Activated CD4-positive, alpha-beta T cell treated with anti-CD3 and anti-CD28 coated beads, Interleukin-2, amount 50 U/mL, for 48 hours (primary cell): ENCODE measurements around the gene SGIP1.
"Not testable (repeated sequence)": the region's sequence is repeated elsewhere in the genome, so short reads cannot be mapped to it uniquely, and the experiment has no call there.

ENCODE experiments used
- DNase-seq, 2 experiments: peaks; one replicate each; pipeline ENCODE4 v3.0.0-alpha.2; 2020

SGIP1 gene

DNA sequence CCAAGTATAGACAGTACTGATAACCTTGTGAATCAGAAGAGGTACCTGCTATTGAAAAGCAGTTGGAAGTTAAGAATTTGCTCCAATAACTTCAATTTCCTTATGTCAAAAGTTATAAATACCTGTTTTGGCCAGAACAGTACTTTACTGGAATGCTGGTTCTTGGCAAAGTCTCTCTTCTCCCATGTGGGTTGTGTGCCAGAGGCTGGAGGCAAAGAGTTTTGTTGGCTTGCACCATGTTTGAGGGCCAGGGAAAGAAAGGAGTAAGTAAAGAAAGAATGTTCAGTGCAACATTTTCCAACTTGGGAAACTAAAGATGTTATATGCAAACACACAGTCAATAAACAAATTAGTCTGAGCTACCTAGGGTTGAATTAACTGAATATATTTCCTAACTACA is 151.3 kb downstream of the SGIP1 start:
- no peak for DNase-seq

DNA sequence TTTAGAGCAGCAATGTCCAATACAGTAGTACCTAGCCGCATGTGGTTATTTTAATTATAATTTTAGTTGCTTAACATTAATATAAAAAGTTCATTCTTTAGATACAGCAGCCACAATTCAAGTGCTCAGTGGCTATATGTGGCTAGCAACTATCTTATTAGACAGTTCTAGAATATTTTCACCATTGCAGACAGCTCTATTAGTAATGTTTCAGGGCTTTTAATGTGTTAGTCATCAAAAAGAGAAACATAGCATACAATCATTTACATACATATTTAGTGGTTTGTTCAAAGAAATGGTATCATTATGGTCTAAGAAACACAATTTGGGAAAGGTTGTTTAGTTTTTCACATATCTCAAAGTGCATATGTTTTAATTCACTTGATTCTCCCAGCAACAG is 151.7 kb downstream of the SGIP1 start:
- no peak for DNase-seq

DNA sequence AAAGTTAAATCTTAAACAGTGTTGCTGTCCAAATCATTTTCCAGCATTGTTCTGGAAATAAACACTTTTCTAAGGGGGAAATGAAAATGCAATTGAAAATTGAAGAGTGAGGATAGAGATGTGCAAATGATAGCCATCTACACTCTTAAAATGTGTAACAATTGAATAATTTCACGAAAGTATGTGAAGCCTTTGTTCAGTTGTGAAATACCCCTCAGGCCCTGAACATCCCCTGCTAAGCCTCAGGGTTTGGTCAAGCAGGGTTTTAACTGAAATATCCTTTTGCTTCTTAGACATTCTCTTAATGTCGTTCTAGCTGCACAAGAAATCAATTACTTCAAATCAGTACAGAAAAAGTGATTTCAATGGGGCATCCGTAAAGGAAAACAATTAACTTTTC is 152.5 kb downstream of the SGIP1 start:
- DNase-seq, result no peak

DNA sequence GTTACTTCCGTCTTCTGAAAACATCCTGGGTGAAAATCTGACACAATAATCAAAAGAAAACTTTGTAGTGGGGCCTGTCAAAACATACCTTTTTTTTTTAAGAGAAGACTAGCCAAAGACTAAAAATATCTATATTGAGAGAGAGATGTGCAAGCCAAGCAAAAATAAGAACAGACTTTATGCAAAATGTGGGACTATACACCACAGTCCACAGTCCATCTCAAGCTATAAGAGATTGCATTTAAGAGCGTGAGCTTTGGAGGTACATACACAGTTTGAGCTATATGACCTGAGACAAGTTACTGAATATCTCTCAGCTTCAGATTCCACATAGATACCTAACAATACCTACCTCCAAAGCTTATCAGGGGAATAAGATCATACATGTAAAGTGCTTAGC is 153.4 kb downstream of the SGIP1 start:
- DNase-seq, result no peak

DNA sequence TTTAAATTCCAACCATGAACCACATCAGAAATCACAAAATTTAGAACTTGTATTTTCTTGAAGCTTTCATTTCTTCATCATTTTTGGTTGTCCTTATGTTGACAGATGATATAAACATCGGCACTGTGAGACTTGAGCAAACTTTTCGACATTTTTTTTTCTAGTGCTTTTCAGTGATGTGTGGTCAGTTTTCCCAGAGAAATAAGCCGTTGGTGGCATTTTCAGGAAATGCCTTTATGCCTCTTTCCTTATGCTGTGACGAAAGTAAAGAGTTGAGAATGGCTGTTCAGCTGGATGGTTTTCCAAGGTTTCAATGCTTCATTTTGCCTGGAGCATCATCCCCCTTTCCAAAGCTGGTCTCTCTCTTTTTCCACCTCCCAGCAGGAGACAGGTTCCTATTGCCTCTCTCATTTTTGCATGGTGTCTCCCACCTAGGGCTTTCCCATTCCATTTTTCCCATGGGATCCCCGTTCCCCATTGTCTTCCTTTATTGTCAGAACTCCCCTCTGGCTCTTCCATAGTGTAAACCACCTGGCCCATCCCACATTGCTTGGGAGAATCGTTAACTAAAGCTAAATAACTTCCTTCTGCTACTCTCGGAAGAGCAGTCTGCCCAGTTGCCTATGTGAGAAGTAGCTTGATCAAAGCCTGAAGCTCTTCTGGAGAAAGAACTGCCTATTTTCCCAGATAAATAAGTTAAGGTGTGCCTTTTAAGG is 156.9 kb downstream of the SGIP1 start:
- no peak for DNase-seq

DNA sequence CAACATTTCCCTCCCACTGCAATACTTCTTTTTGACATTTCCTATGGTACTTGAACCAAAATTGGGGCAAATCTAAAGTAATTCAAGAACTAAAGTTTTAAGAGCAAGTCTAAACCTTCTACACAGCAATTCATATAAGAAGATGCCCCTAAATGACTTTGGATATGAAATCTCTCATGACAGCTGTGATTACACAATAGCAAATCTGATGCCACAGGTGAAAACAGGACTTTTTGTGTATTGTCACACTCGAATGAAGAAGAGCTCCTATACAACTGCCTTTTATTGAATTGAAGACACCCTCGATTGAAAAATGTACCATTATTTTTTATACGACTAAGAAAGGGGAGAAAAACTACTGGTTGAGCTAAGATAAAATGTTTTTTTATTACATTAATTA is 158.7 kb downstream of the SGIP1 start:
- DNase-seq, result no peak

DNA sequence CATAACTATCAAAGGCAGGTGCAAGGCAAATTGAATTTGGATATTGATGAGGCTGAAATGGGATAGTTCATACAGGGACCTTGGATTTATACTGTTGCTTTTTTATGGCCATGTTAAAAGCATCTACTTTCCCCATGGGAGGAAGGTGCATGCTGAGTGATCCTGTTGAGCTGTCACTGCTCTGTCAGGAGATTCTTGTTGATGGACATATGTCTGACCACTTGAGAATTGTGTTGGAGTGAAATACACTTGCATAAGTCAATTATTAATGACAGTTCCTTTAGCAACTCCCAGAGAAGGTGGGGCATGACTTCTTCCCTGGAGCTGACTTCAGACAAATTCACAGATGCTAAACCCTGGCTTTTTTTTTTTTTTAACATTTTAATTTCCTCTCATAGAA is 159.9 kb downstream of the SGIP1 start:
- DNase-seq, result no peak

DNA sequence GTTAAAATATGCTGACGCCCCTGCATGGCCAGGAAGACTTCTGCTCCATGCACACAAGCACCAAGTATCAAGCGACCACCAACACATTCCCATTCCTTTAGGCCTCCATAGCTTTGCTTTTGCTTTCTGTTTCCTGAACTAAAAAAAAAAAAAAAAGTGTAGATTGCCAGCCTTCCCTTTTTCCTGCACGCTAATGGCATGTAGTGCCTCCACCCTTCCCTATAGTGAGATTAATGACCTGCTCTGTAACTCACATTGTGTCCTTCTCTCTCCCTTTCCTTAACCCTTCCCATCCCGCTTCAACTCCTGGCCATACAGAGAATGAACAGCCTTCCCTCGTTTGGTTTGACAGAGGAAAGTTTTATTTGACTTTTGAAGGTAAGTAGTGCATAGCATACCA is 161.2 kb downstream of the SGIP1 start:
- no peak for DNase-seq

DNA sequence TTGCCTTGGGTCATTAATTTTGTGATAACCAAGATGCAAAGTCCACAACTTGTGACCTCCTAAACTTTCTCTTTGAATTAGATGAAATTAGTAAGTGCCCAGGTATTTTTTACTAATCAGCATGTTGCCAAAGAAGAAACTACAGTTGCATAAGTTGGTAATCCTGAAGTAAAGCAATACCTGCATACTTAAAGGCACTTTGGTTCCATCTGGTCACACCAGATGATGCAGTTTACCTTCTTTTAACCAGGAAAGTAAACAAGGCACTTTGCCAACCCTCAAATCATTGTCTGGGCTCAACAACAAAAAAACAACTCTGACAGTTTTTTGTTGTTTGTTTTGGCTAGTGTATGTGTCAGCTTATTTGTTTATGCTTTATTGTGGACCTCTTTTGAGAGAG is 162.8 kb downstream of the SGIP1 start:
- DNase-seq, result no peak

DNA sequence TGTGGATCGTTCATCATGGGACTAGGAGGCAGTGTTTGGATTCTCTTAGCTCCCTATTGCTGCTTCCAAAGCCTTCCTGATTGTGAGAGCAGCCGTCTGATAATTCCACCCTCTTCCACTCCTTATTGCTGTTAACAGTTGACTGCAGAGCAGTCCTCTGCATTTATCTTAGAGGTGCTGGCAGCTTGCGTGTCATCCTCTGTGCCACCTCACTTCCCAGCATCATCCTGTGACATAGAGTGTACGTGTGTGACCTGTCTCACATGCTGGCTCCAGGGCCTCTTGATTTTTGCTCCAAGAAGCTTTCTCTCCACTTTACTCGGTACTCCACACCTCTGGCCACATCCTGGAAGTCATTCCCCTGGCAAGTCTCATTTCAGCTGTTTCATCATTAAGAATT is 165.3 kb downstream of the SGIP1 start:
- peak in 1 of 2 experiments; percentile 2 for DNase-seq

DNA sequence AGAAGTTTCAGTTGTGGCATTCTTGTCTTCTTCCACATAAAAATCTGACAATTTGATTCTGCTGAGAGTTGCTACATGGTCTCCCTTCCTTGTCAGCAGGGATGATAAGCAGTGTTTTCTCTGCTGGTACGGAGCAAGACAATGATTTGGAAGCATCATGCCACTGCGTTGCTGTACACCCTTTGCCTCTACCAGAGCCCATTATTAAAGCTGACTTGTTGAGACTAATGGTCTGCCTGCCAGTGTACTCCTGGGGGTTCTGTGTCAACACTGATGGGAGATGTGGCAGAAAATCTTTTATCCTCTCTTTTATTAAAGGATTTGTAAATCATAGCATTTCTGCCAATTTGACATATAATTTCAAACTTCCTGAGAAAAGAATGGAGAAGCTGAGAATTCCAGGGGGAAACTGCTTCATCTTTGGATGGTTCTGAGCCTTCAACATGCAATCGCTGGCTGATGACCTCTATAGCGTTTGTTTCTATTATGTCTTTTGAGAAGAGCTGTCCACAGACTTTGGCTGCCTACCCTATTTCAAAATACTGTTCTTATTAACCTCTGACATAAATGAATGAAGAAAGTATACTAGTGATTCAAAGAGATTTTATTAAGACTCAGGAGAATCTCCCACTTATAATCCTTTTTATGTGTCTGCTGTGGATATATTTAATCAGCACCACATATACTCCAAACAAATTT is 170.4 kb downstream of the SGIP1 start:
- DNase-seq, result no peak

DNA sequence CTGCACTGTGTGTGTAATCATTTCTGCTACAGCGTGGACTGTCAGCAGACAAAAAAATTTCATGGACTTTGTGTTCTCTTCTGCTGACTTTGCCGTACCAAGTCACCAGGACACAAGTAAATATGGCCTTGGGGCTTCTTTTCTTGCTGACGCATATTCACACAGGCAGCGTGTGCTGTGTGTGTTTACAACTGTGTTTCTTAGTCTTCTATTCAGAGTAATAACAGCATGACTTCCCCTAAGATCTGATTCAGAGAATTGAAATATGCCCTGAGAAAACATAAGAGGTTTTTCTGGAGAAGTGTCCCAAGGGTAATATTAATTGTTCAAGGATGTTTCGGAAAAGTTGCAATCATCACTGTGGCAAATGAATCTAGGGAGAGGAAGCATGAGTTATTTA is 171.2 kb downstream of the SGIP1 start:
- DNase-seq, result no peak

DNA sequence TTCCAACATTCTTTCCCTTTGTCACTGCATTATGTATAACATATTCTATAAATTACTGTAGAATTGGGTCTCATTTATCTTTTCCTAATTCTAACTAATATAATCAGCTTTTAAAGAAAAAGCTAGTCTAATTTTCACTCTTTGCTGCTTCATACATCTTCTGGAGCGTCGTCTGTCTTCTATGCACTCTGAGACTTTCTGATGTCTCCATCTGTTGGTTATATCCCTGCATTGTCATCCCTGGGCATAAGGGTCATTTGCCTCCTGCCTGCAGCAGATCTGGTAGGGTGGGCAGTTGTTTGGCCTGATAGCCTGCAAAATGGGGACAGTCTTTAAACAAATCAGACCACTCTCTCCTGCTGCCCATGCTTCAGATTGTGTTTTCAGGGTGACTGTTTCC is 177.5 kb downstream of the SGIP1 start:
- DNase-seq, result no peak

DNA sequence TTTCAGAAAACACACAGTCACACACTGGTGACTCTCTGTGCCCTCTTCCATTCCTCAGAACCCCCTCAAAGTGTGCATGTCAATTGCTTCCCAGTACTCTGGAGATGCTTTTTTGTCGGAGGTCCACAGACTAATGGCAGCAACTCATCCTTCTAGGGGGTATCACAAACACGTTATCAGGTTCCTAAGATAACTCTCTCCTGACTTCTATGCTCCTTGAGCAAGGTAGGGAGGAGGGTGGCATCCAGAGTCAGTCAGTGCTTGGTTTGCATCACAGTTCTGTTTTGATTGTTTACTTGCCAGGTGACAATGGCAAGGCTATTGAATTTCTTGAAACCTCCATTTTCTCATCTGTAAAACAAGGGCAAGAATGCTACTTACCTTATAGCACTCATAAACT is 178.9 kb downstream of the SGIP1 start:
- no peak for DNase-seq

DNA sequence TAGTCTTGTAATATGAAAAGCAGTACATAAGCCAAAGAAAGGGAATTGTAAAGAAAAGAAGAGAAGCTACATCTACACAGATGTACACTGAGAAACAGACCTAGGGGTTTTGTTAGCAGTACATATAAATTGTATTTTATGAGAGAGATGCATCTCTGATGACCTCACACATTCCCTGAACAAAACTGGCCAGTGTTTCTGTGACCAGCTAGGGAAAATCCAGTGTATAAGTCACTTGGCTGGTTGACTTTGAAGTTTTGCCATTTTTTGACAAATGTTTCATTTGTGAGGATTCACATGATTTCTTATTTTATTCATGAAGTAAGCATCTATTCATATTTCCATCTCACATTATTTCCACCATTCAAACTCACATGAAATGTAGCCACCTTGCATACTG is 190.0 kb downstream of the SGIP1 start:
- no peak for DNase-seq

DNA sequence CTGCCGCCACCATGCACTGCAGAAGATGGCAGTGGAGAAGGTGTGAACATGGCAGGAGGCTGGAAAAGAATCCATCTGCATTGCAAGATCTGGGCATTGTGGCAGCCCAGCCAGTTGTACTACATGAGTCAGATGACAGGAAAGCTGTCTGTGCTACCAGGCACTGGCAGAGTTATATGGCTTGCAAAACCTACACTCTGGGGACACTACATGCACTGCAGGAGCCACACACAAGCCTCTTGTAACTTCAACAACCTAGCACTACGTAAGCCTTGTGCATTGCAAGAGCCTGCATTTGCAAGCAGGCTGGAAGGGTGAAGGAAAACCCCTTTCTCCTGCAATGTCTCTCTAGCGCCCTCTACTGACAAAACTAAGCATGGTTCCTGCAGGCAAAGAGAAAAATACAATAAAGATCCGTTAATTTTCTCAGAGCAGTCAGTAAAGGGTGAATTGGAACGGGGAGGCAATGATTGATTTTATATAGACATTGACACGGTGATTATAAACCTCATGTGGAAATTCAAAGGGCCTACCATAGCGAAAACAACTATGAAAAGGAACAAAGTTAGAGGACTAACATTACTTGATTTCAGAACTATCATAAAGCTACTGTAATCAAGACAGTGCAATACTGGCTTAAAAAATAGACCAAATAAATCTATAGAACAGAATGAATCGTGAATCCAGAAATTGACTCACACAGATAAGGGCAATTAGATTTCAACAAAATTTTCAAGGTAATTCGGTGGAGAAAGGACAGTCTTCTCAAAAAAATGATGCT is 192.1 kb downstream of the SGIP1 start:
- peak; percentile 33 to 50 for DNase-seq

DNA sequence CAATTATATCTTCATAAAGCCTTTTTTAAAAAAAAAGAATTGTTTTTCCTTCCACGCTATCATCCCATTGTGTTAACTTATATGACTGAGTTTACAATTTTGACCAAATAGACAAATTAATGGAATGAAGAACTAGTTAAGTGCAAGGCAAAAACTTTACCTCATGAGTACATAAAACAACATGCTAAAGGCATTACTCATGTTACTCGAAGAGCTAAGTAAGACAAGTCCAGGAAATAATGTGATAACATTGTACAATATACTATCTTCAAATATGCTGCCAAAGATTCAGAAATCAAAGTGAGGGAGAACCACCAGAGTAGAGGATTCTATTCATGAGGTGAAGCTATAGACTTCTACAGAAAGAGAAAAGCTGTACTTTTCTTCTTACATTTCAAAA is 194.1 kb downstream of the SGIP1 start:
- DNase-seq, result no peak

DNA sequence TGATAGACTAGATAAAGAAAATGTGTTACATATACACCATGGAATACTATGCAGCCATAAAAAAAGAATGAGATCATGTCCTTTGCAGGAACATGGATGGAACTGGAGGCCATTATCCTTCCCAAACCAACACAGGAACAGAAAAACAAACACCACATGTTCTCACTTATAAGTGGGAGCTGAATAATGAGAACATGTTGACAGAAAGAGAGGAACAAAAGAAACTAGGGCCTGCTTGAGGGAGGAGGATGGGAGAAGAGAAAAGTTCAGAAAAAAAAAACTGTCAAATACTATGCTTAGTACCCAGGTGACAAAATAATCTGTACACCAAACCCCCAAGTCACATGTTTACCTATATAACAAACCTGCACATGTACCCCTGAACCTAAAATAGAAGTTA is 194.8 kb downstream of the SGIP1 start:
- DNase-seq, result not testable (repeated sequence)

DNA sequence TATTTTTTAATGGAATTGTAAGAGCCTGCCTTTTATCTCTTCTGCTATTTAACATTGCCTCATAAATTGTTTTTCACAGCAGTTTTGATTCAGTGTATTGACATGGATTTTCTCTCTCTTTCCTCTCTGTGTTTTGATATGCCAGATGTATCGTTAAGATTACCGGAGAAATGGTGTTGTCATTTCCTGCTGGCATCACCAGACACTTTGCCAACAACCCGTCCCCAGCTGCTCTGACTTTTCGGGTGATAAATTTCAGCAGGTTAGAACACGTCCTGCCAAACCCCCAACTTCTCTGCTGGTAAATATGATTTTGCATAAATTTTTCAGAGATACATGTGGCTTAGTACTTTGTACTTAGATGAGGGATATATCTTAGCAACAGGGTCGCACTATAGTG is 195.2 kb downstream of the SGIP1 start:
- peak in 1 of 2 experiments; percentile 13 for DNase-seq

DNA sequence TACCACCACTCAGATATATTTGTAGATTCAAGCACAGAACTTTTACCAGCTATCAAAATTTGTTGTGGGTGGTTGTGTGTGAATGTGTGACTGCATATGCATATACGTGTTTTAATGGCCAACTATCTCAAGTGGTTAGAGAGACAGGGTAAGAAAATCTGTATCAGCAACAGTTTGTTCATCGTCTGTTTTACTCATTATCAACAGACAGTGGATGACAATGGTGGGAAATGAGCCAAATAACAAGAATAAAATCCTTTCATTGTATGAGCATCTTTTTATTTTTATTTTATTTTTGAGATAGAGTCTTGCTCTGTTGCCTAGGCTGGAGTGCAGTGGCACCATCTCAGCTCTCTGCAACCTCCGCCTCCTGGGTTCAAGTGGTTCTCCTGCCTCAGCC is 195.6 kb downstream of the SGIP1 start:
- DNase-seq, result no peak

DNA sequence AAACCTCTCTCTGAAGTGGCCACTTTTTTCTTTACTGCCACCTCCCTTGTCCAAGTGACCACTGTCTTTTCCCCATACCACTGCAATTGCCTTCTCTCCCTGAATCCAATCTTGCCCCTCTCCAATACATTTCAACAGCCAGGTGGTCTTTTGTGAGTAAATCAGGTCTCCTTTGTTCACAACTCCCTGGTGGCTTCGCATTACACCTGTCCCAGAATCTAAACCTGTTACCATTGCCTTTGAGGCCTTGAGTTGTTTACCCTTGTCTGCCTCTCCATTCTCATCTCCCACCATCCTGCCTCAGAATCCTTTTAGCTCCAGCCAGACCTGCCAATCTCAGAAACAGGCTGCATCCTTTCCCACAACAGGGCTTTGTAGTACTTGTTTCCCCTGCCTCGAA is 196.5 kb downstream of the SGIP1 start:
- DNase-seq, result no peak

DNA sequence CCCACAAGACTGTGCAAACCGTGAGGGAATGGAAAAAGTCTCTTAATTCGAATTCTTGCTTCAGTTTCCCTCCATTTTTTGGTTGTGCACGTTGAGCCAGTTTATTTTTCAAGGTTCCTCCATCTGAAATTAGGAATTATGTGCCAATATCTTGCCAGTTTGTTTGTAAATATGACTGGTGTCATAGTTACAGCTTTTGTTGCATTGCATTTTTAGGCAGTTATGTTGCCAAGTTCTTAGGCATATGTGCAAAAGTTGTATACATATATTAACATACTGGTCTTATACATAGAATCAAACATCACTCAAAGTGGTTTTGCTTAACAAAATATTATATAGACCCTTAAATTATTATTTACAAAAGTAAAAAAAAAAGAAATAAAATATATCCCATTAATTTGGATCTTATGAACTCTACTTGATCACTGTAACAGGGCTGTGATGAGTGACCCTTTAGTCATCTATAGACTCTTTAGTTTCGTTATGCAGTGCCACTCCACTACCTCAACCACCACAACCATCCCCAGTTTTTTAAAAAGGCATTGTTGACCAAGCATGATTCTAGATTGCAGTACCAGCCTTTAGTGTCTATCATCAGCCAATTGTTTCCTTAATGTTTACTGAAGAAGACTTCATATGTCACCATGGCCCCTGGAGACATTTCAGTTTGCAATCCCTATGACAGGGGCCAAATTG is 197.4 kb downstream of the SGIP1 start:
- no peak for DNase-seq

DNA sequence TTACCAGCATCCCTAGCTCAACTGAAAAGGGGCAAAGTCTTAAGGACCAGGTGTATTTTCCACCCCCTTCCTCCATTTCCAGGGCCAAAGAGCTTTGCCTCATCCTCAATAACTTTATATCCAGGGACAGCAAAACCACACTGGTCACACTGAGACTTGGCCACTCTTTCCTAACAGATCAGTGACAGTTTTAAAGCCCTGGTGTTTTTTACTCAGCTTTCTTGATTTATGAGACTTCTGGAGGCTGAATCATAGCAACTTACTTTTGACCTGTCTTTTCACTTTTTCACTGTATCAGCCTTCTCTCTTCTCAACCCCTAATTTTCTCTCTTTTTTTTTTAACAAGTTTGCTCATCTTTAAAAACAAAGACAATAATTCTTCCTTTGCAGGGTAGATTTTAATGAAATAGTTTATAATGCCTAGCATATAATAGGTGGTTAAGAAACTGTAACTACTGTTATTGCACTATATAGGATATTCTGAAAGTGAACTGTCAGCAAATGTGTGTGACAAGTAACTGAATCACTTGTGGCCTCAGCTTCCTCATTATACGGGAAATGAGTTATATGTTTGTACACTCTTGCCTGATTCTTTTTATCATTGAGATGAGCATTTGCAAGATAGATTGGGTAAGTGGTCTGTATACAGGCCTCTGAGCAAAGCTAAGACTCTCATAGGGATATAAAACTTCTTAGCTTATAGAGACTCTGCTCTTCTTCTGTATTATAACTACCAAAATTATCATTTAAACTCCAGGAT is 198.6 kb downstream of the SGIP1 start:
- no peak for DNase-seq
